NCI-H187 (cell line): ENCODE data around the gene CXADR.
"Not testable (repeated sequence)": the region's sequence is repeated elsewhere in the genome, so short reads cannot be mapped to it uniquely, and the experiment has no call there.

Experiments used
- DNase-seq, 2 experiments: peaks; one replicate each; lab custom pipeline; 2025; lab: John Stamatoyannopoulos, UW

CXADR gene

GRCh38 chr21:17502985-17503384 lies 9.9 kb upstream of the CXADR start:
- DNase-seq: not testable (repeated sequence)

- DNase-seq: no peak
Observed at GRCh38 chr21:17506951-17507350, 5.9 kb upstream of the CXADR start.

GRCh38 chr21:17507591-17507990 lies 5.3 kb upstream of the CXADR start:
- no peak for DNase-seq

GRCh38 chr21:17513214-17514123 lies 626 bp downstream of the CXADR start:
- DNase-seq: peak; percentile 44 to 45

- no peak for DNase-seq
Observed at GRCh38 chr21:17514124-17514845, 1.4 kb downstream of the CXADR start.

GRCh38 chr21:17517008-17517407 lies 4.2 kb downstream of the CXADR start:
- DNase-seq: not testable (repeated sequence)

GRCh38 chr21:17519208-17519738 lies 6.4 kb downstream of the CXADR start:
- DNase-seq: no peak

GRCh38 chr21:17519965-17520609 lies 7.2 kb downstream of the CXADR start:
- no peak for DNase-seq

- DNase-seq: no peak
Observed at GRCh38 chr21:17523007-17523451, 10.2 kb downstream of the CXADR start.

- DNase-seq: not testable (repeated sequence)
Observed at GRCh38 chr21:17523979-17524494, 11.2 kb downstream of the CXADR start.

GRCh38 chr21:17524635-17525034 lies 11.8 kb downstream of the CXADR start:
- no peak for DNase-seq

GRCh38 chr21:17526776-17527175 lies 13.9 kb downstream of the CXADR start:
- DNase-seq: no peak

- no peak for DNase-seq
Observed at GRCh38 chr21:17527240-17527639, 14.4 kb downstream of the CXADR start.

- no peak for DNase-seq
Observed at GRCh38 chr21:17527711-17528110, 14.9 kb downstream of the CXADR start.

GRCh38 chr21:17529648-17530047 lies 16.8 kb downstream of the CXADR start:
- no peak for DNase-seq

GRCh38 chr21:17532292-17532691 lies 19.4 kb downstream of the CXADR start:
- no peak for DNase-seq

- no peak for DNase-seq
Observed at GRCh38 chr21:17536381-17536780, 23.5 kb downstream of the CXADR start.

- DNase-seq: no peak
Observed at GRCh38 chr21:17537299-17537698, 24.5 kb downstream of the CXADR start.

- DNase-seq: no peak
Observed at GRCh38 chr21:17538576-17538975, 25.7 kb downstream of the CXADR start.

GRCh38 chr21:17539323-17539722 lies 26.5 kb downstream of the CXADR start:
- DNase-seq: no peak

GRCh38 chr21:17539743-17540341 lies 27.0 kb downstream of the CXADR start:
- no peak for DNase-seq

- DNase-seq: no peak
Observed at GRCh38 chr21:17540530-17540929, 27.7 kb downstream of the CXADR start.
